HG03095 (cell line): ENCODE data around the gene UPK1A.
"Not testable (repeated sequence)": the region's sequence is repeated elsewhere in the genome, so short reads cannot be mapped to it uniquely, and the experiment has no call there.

Experiments used
- ATAC-seq: cut with Tn5 transposase; IDR thresholded peaks from one replicate; pipeline ENCODE4 v1.9.1; 2021; ENCODE audit warnings: moderate library complexity; ENCODE audit not compliant: unreplicated experiment

Gene UPK1A

DNA sequence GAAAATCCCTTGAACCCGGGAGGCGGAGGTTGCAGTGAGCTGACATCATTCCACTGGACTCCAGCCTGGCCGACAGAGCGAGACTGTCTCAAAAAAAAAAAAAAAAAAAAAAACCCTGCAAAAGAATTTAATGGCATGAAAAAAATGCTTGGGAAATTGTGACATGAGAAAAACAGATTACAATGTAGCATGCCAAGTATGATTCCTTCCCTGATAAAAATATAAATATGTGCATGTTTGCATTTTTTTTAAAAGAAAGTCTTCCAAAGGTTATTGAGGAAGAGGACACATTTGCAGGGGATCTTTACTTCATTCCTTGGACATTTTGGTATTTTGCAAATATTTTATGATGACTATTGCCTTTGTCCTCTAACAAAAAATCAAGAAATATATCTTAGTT lies 23.5 kb downstream of the UPK1A start:
- ATAC-seq, result no peak

GRCh38 chr19:35691106-35691505 lies 24.8 kb downstream of the UPK1A start:
- not testable (repeated sequence) for ATAC-seq

GRCh38 chr19:35692010-35692409 lies 25.7 kb downstream of the UPK1A start:
- ATAC-seq, result no peak

GRCh38 chr19:35693422-35693821 lies 27.1 kb downstream of the UPK1A start:
- ATAC-seq, result peak; percentile 9

DNA sequence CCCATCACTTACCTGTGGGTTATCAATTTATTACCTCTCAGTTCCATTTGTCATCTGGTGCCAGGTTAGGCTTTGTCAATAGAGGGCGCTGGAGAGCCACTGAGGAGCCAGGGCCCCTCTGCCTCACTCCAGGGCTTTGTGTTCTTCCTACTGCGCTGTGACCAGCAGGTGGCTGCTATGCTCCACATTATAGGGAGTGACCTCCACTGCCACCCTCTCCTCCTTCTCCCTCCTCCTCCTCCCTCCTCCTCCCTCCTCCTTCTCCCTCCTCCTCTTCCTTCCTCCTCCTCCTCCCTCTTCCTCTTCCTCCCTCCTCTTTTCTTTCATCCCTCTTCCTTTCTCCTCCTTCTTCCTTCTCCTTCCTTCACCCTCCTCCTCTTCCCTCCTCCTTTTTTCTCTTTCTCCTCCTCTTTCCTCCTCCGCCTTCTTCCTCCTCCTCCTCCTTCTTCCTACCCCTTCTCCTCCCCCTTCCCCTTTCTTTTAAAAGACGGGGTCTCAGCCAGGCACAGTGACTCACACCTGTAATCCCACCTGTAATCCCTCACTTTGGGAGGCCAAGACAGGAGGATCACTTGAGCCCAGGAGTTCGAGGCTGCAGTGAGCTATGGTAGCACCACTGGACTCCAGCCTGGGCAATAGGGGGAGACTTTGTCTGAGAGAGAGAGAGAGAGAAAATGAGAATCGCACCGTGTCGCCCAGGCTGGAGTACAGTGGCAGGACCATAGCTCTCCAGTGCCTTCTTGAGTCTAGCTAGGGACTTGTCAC lies 27.7 kb downstream of the UPK1A start:
- ATAC-seq, result peak; percentile 54

- no peak for ATAC-seq
These were observed 29.6 kb downstream of the UPK1A start for GRCh38 chr19:35695895-35696422.

GRCh38 chr19:35696835-35697234 lies 30.5 kb downstream of the UPK1A start:
- no peak for ATAC-seq

DNA sequence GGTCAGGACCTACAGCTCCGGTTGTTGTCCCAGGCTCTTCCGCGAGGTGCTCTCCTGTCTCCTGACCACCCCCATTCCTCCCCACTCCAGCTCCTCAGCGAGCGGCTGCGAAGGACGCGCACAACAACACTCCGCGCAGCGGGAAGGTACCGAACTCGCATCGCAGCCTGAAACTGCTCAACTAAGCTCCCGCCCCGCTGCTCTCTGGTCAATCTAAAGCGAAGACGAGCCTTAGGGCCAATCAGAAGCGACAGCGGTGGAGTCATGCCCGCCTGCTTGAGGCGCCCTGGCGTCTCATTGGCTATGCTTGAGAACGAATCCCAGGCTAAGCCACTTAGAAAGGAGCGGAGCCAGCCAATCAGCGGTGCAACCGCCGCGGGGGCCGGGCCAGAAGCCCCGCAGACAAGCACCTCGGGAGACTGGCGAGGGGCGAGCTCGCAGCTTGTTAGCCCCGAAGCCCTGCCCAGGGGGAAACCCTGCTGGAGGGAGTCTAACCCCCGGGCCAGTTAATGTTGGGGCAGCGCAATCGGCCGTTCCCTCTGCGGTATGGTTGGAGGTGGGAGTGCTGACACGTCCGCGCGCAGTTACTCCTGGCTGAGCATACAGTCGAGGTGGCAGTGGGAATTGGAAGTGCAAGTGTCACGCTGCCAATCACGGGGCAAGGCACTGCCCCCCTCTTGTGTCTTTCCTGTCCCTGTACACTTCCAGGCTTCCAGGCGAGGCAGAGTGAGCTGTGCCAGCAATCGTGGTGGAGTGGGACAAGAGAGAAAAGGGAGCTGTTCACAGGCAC lies 36.1 kb downstream of the UPK1A start:
- ATAC-seq, result peak; percentile 89

- ATAC-seq, result no peak
These were observed 37.0 kb downstream of the UPK1A start for GRCh38 chr19:35703343-35703742.

GRCh38 chr19:35704218-35704617 lies 37.9 kb downstream of the UPK1A start, which contains the start of gene ZBTB32:
ZBTB32 (plus strand) TSS chr19:35704558; CDS start chr19:35714627, 10,069 bp downstream.
- no peak for ATAC-seq

DNA sequence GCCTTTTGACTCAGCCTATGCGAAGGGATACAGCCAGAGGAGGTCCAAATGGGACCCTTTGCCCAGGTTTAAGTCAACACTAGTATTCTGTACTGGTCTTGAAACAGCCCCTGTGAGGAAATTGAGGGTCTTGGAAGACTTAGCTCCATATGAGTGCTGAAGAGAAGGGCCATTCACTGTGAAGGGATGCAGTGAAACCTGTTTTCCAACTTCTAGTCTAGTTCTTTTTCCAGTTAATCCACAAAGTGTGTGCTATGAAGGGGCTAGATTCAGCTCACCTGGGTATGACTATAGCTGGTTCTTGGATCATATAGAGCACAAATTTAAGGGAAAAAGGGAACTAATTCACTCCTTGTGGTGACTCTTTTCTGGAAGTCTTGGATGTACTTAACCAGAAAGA lies 42.1 kb downstream of the UPK1A start:
- ATAC-seq, result no peak

GRCh38 chr19:35710784-35711723 lies 44.7 kb downstream of the UPK1A start:
- ATAC-seq, result no peak

- ATAC-seq, result peak; percentile 20
These were observed 46.5 kb downstream of the UPK1A start for GRCh38 chr19:35712567-35713505.

DNA sequence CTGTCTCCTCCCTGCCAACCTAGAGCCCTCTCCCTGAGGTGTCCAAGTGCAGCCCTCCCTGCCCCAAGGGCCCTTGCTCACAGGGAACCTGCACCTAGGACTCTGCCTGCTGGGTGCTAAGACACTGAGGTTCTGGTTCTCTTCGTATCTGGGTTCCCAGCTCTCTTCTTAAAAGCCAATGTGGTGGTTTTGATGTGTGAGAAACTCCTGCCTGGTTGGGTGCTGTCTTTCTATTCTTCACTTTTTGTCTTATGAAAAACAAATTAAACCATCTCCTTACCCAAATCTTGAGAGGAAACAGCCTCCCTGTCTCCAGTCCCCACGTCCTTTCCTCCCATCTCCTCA lies 47.2 kb downstream of the UPK1A start:
- ATAC-seq, result no peak

DNA sequence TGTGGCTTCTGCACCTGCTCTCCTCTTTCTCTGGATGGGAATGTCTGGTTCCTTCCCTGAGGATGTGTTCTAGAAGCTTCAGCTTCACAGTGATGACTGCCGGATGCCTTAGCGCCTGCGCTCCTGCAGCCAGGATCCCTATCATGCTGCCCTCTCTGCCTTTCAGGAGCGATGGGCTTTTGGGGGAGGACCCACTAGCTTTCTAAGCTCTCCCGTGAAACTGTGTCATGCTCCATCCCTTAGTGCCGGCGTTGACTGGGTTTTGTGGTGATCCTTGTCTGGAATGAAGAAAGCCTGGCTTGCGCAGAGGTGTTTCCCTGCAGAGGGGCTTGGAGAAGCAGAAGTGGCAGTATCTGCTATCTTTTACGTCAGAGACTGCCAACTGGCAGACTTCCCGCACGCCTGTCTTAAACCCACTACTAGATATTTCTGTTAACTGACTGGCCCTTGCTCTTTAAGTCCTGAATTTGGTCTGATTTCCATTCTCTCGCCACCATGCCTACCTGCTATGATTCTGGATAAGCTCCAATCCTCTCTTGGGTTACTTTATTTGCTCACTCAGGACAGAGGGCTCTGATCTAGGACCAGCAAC lies 47.7 kb downstream of the UPK1A start:
- ATAC-seq, result no peak

DNA sequence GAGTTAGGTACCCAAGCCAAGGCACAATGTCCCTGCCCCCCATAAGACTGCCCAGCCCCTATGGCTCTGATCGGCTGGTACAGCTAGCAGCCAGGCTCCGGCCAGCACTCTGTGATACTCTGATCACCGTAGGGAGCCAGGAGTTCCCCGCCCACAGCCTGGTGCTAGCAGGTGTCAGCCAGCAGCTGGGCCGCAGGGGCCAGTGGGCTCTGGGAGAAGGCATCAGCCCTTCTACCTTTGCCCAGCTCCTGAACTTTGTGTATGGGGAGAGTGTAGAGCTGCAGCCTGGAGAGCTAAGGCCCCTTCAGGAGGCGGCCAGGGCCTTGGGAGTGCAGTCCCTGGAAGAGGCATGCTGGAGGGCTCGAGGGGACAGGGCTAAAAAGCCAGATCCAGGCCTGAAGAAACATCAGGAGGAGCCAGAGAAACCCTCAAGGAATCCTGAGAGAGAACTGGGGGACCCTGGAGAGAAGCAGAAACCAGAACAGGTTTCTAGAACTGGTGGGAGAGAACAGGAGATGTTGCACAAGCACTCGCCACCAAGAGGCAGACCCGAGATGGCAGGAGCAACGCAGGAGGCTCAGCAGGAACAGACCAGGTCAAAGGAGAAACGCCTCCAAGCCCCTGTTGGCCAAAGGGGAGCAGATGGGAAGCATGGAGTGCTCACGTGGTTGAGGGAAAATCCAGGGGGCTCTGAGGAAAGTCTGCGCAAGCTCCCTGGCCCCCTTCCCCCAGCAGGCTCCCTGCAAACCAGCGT lies 48.5 kb downstream of the UPK1A start:
- ATAC-seq, result no peak

DNA sequence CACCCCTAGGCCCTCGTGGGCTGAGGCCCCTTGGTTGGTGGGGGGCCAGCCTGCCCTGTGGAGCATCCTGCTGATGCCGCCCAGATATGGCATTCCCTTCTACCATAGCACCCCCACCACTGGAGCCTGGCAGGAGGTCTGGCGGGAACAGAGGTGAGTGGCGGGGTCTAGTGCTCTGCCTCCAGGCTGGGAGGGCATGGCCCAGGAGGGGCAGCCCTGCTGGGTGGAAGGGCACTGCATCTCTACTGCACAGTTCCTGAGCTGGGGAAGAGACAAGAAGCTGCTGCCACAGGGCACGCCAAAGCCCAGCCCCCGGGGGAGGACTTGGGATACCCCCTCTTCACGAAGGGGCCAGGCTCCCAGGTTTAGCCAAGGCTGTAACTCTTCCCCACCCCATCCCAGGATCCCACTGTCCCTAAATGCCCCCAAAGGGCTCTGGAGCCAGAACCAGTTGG lies 49.1 kb downstream of the UPK1A start:
- no peak for ATAC-seq

DNA sequence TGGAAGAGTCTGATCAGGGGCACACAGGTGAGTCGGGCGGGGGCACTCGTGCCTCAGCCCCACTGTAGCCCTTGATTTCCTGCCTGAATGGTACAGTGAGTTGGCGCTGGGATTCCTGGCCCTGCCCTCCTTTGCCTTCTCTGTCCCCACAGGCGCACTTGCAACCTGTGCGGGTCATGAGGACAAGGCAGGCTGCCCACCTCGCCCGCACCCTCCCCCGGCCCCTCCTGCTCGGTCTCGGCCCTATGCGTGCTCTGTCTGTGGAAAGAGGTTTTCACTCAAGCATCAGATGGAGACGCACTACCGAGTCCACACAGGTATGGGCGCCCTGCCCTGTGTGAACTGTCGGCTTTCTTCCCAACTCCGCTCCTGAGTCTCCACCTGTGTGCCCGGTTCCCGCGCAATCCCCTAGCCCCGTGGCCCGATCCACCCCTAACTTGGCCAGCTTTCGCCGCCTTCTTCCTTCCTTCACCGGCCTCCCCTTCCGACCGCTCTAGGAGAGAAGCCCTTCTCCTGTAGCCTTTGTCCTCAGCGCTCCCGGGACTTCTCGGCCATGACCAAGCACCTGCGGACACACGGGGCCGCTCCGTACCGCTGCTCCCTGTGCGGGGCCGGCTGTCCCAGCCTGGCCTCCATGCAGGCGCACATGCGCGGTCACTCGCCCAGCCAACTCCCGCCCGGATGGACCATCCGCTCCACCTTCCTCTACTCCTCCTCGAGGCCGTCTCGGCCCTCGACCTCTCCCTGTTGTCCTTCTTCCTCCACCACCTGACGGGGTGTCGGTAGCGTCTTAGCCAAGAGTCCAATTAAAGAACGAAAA lies 49.9 kb downstream of the UPK1A start:
- ATAC-seq, result no peak
